ENCODE results near the gene ANAPC7.
A peak's percentile ranks its signal among the peaks of the same experiment; 100 is the strongest.
"Not testable (repeated sequence)": the region's sequence is repeated elsewhere in the genome, so short reads cannot be mapped to it uniquely, and the experiment has no call there.

Gene ANAPC7

GRCh38 chr12:110373962-110374611, 29.4 kb downstream of the ANAPC7 start:
- DNase-seq (ENCODE audit: low read depth, low spot score), result no peak

DNA sequence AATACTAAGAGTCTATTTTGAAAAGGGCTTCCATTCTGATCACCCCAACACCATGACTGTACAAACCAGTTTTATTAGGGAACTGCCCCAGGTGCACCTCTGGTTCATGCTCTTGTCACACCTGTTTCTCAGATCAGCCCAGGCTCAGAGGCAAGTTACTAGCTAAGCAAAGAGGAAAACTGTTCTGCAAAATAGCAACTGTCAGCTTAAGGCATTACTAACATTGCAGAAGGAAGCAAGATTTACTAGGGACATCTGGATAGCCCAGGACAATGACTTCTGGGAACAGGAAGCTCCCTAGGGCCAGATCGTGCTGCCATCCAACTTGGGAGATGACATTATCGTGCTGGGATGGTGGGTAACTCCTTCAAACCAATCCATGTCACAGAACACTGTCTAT, 30.1 kb downstream of the ANAPC7 start:
- no peak for DNase-seq (ENCODE audit: low read depth, low spot score)

- no peak for DNase-seq (ENCODE audit: low read depth, low spot score)
Measured at GRCh38 chr12:110373025-110373424, 30.5 kb downstream of the ANAPC7 start.

- no peak for DNase-seq (ENCODE audit: low read depth, low spot score)
Measured at GRCh38 chr12:110372056-110372425, 31.5 kb downstream of the ANAPC7 start.

DNA sequence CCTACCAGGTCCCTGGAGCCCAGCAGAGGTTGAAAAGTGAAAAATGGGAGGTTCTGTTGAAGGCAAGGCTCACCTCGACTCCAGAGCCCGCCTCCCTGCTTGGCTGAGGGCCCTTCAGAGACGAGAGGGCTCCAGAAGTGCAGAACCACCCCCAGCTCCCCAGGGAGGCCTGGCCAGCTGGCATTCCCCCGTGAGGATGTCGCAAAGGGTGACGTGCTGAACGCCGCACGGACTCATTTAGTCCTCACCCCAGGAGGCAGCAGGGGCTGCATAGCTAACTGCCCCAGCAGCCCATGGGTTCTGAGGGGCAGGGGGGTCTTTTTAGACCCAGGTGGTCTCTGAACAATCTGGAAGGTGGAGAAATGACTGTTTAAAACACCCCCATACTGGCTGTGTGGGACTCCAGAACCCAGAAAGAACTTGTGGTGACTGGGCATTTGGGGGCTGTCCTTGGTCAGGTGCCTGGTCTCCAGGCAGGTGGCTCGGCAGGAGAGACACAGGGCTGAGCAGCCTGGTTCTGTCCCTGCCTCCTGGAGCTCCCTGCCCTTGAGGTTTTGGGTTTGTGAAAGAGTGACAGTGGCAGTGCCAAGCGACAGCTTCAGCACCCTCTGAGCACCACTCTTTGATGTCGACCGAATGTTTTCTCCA, 32.0 kb downstream of the ANAPC7 start:
- no peak for DNase-seq (ENCODE audit: low read depth, low spot score)

- no peak for DNase-seq (ENCODE audit: low read depth, low spot score)
Measured at GRCh38 chr12:110370732-110371231, 32.7 kb downstream of the ANAPC7 start.

GRCh38 chr12:110369992-110370391, 33.5 kb downstream of the ANAPC7 start:
- no peak for DNase-seq (ENCODE audit: low read depth, low spot score)

GRCh38 chr12:110367181-110367864, 36.2 kb downstream of the ANAPC7 start:
- no peak for DNase-seq (ENCODE audit: low read depth, low spot score)

DNA sequence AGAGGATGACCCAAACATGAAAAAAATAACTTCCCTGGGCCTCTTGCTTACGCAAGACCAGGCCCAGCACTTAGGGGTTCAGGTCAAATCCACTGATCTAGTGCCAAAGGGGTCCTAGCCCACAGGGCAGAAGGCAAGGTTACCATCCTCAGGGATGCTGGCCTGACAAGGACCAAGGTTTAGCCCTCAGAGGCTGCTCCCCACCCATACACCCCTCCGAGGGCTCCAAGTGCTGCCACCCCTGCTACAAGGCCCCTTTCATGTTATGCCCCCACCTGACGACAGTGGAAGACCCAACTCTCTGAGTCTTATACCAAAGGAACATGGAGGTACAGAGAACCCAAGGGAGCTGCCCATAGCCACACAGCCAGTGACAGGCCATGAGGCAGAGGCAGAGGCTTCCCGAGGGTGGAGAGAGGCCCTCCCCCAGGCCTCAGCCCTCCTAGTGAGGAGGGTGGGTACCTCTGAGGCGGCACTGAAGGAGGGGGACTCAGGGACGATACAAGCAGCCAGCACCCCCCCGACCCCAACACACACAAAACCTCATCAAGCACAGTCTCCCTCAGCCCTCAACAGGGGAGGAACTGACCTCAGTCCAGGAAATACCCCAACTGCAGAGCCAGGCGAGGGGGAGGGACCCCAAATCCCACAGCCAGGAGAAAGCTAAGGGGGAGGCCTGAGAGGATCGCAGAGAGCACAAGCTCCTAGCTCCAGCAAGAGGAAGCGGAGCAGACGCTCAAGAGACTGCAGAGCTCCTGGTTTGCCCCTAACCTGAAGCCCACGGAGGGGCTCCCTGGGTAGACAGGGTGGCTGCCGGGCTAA, 37.0 kb downstream of the ANAPC7 start:
- DNase-seq (ENCODE audit: low read depth, low spot score), result no peak

- no peak for DNase-seq (ENCODE audit: low read depth, low spot score)
Measured at GRCh38 chr12:110365489-110366320, 37.8 kb downstream of the ANAPC7 start.

- DNase-seq (ENCODE audit: low read depth, low spot score), result no peak
Measured at GRCh38 chr12:110361216-110361615, 42.3 kb downstream of the ANAPC7 start.

DNA sequence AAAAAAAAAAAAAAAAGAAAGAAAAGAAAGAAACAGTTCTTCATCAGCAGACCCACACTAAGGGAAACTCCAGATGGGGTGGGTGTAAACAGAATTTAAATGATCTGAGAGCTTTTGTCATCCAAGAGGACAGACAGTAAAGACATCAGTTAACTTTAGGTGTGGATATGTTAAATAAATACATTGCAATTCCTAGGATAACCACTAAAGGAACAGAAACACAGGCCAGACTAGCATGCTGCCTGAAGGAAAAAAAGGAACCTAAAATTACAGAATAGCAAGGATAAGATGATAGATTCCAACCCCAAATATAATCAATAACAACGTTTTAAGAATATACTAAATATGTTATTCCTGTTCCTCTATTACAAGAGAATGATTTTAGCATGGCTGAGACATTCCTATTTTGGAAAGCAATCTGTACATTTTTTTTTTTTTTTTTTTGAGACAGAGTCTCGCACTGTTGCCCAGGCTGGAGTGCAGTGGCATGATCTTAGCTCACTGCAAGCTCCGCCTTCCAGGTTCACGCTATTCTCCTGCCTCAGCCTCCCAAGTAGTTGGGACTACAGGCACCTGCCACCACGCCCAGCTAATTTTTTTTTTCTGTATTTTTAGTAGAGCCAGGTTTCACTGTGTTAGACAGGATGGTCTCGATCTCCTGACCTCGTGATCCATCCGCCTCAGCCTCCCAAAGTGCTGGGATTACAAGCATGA, 45.0 kb downstream of the ANAPC7 start:
- not testable (repeated sequence) for DNase-seq (ENCODE audit: low read depth, low spot score)

DNA sequence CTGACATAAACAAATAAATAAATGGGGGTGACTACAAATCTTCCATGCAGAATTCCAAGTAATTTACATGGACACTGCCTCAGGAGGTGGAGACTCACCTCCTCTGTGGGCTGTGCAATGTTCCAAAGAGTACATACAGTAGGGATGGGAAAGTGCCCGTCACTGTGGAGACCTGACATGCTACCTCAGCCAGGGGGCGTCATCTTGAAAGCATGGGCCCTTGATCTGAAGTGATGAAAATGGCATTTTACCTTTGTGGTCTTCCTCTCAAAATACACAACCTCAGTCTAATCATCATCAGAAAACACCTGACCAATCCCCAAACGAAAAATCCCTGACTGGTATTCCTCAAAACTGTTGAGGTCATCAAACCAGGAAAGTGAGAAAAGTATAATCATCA, 48.4 kb downstream of the ANAPC7 start:
- DNase-seq (ENCODE audit: low read depth, low spot score), result peak; percentile 50

GRCh38 chr12:110354172-110354780, 49.2 kb downstream of the ANAPC7 start:
- no peak for DNase-seq (ENCODE audit: low read depth, low spot score)

GRCh38 chr12:110353211-110353965, 50.1 kb downstream of the ANAPC7 start:
- DNase-seq (ENCODE audit: low read depth, low spot score), result no peak

GRCh38 chr12:110352401-110352800, 51.1 kb downstream of the ANAPC7 start:
- DNase-seq (ENCODE audit: low read depth, low spot score), result no peak

DNA sequence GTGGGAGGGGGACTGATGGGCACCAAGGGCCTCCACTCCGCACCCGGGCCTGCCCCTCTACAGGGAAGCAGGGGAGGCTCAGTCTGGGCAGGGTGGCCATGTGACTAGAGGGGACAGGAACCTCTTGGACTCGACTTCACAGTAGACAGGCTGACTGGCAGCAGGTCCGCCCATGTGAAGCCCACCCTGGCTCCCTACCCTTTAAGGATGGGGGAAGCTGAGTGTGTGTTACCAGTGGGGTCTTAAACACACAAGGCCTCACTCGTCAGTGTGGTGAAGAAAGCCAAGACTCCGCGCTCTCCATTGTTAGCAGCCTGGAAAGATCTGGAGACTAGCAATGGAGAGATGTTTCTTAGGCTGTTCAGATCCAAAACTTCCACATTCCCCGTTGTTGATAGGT, 52.4 kb downstream of the ANAPC7 start:
- DNase-seq (ENCODE audit: low read depth, low spot score), result no peak

DNA sequence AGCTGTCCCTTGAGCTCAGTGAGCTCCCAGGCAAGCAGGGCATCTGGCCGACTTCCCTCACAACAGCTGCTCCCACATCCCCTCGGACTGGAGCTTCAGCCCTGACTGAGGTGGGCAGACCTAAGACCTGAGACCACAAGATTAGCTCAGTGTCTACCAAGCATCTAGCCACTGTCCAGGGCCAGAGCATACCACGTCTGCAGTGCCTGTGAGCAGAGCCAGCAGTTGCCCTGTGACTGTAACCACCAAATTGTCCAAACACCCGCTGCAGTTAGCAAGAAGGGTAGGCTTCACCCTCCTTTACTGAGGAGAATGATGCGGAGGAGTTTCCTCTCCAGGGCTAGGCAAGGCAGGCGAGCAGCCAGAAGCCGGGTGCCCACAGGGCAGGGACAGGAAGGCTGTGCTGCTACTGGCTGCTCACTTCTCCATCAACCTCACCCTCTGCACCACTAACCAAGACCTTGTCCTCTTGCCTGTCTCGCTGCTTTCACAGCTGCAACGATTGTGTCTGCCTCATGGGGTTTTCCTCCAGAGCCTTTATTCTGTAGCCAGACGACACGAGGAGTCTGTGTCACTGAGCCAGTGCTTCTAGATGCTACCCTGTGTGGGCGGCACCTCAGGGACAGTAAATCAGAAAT, 53.9 kb downstream of the ANAPC7 start:
- DNase-seq (ENCODE audit: low read depth, low spot score), result no peak

DNA sequence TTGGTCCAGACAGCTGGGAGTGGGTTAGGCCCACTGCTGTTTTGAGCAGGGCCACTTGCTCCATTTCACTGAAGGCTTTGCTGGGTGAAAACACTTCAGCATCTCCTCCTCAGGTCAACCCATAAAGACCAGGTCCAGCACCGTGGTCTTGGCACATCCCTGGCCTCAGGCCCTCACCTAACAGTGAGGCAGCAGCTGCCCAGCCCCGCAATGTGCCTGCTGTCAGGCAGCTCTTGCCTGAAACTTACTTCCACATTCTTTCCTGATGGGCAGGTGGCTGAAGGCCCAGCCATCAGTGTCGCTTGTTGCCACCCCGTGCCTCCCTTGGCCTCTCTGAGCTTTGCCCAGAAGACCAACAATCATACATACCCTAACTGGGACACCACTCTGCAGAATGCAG, 54.4 kb downstream of the ANAPC7 start:
- DNase-seq (ENCODE audit: low read depth, low spot score), result no peak

All from ELF-1 (cell line).